ENCODE data around the gene PNPO.
A peak's percentile ranks its signal among the peaks of the same experiment; 100 is the strongest.
"Not testable (repeated sequence)": the region's sequence is repeated elsewhere in the genome, so short reads cannot be mapped to it uniquely, and the experiment has no call there.

Gene PNPO

GRCh38 chr17:47918991-47919390 is 22.4 kb upstream of the PNPO start:
- no peak for DNase-seq

DNA sequence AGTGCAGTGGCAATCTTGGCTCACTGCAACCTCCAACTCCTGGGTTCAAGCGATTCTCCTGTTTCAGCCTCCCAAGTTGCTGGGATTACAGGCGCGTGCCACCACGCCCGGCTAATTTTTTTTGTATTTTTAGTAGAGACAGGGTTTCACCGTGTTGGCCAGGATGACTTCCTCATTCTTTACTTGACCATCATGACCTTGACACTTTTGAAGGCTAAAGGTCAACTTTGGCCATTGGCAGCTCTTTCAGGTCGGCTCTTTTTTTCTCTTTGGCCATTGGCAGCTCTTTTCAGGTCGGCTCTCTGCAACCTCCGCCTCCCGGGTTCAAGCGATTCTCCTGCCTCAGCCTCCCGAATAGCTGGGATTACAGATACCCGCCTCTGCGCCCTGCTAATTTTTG is 21.5 kb upstream of the PNPO start:
- DNase-seq, result not testable (repeated sequence)

DNA sequence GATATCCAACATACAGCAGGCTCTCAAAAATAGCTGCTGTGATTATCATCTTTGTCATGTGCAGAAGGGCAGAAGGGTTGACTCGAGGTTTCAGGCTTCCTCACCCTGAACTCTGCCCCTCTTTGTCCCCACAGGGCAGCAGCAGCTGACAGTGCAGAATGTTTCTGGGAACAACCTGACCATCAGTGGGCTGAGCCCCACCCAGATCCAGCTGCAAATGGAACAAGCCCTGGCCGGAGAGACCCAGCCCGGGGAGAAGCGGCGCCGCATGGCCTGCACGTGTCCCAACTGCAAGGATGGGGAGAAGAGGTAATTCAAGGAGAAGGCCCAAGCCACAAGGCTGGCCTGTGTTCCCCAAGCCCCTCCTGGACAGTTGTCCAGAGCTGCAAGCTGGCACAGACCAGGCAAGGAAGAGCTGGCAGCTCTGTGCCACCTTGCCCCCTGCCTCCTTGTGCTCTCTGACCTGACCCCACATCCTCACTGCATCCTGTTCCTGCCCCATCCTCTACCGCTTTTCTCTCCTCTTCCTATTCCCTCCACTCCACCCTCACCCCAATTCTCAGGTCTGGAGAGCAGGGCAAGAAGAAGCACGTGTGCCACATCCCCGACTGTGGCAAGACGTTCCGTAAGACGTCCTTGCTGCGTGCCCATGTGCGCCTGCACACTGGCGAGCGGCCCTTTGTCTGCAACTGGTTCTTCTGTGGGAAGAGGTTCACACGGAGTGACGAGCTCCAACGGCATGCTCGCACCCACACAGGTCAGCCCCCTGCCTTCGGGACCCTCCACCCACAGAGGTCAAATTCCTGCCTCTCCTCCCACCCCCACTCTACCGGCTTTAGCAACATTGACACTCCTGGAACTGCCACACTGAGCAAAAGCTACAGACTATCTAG is 16.3 kb upstream of the PNPO start:
- no peak for DNase-seq

- no peak for DNase-seq
These were observed 15.7 kb upstream of the PNPO start for GRCh38 chr17:47925678-47925988.

- DNase-seq, result no peak
These were observed 13.5 kb upstream of the PNPO start for GRCh38 chr17:47927821-47928400.

DNA sequence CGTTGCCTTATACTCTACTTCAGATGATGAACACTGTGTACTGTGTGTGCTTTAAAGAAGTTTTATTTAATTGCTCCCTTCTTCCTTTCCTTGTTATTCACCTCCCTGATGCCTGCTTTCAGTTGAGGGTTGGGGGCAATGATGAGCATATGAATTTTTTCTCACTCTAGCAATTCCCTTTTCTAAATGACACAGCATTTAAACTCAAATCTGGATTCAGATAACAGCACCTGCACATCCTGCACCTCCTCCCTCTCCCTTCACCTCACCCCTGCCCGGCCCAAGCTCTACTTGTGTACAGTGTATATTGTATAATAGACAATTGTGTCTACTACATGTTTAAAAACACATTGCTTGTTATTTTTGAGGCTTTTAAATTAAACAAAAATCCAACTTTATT is 13.0 kb upstream of the PNPO start:
- DNase-seq, result no peak

DNA sequence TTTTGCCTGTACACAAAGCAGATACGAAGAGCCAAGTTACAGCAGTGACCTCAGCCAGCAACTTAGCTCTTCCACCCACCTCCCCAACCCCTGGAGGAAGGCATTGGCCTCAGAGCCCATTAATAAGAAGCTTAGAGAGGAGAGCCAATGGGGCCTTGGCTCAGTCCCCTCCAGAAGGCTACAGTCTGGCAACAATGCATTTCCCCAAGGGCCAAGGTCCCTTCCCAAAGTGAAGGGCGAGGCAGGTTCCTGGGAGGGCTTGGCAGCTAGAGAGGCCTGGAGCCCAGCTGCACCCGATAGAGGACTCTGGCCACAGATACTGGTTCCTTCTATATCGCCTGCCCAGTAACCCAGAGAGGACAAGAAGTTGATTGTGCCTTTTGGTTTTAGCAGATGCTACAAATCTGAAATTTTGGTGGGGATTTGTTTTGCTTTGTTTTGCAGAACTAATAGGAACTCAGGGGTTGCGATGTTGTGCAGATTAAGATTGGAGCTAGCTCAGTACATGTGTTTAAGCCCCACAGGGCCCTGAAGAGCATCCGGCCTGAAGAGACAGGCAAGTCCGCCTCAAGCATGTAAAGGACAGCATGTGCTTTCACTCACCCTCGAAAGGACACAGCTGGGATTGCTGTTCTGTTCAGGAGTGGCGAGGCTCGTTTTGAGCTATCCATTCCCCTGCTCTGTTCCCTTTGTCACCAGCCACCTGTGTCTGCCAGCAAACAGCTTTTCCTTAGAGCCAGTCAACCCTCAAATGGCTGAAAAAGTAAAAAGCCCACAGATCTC is 12.0 kb upstream of the PNPO start:
- DNase-seq, result no peak

DNA sequence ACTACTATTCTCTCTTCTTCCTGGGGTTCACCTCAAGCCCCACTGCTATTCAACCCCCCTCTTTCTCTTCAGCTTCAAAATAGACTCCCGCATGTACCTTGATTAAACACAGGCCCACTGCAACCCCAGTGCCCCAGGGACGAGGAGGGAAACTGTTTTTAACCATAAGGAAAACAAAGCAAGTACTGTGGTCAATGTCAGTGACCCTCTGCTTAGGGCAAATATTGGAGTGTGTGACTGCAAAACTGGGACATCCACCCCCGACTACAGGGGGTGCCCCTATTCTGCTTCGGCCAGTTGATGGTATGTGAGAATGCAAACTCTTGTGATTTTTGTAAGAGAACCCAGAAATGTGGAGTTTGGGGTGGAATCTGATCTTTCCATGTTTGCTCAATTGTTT is 9.5 kb upstream of the PNPO start:
- no peak for DNase-seq

DNA sequence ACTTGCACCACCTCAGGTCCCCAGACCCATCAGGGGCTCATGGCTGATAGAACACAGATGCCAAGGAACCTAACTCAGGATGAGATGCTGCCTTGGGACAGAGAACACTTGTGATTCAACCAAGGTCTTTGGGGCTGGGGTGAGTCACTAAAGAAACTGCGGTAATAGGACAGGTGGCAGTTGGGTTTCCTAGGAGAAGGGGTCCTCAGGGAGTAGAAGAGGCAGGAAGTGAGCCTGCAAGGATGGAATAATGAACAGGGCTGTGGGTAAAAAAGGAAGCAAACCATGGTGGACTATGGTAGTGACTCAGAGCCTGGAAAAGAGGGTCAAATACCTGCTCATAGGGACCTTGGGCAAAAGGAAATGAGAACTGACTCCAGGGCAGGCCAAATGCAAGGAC is 6.5 kb upstream of the PNPO start:
- DNase-seq, result no peak

- not testable (repeated sequence) for DNase-seq
These were observed 5.9 kb upstream of the PNPO start for GRCh38 chr17:47935468-47935867.

- no peak for DNase-seq
These were observed 5.4 kb upstream of the PNPO start for GRCh38 chr17:47935961-47936360.

DNA sequence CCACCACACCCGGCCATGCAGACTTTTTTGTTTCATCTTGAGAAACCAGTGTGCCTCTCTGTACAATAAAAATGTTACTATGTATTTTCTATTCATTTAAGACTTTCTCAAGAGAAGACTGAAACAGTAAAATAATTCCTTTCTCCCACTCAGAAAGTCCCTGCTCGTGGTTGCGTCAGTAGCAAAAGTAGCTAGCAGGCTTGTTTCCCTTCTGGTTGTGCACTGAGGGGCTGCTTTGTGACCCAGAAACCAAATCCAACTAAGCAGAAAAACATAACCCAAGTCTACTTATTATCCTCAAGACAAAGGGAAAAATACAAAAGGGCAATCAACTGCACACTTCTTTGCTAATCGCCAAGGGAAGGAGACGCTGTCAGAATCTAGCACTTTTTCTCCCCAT is 3.4 kb upstream of the PNPO start:
- DNase-seq, result no peak

GRCh38 chr17:47942096-47942510 is 732 bp downstream of the PNPO start:
- DNase-seq, result no peak

GRCh38 chr17:47942568-47942967 is 1.2 kb downstream of the PNPO start:
- DNase-seq, result no peak

GRCh38 chr17:47945080-47945479 is 3.7 kb downstream of the PNPO start:
- DNase-seq, result no peak

GRCh38 chr17:47945529-47946508 is 4.4 kb downstream of the PNPO start:
- no peak for DNase-seq

DNA sequence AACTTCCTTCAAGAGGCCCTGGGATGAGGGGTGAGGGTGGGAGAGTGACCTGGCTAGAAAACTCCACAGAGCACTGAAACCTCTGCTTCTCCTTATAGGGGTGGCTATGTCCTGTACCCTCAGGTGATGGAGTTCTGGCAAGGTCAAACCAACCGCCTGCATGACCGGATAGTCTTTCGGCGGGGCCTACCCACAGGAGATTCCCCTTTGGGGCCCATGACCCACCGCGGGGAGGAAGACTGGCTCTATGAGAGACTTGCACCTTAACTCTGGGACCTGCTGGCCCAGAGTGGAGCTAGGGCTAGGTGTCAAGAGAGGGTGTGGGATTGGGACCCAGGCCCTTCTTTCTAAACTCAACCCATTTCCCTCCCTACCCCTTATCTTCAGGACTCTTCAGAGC is 5.1 kb downstream of the PNPO start:
- no peak for DNase-seq

- DNase-seq, result peak; percentile 91
These were observed 5.6 kb downstream of the PNPO start for GRCh38 chr17:47946929-47947397.

DNA sequence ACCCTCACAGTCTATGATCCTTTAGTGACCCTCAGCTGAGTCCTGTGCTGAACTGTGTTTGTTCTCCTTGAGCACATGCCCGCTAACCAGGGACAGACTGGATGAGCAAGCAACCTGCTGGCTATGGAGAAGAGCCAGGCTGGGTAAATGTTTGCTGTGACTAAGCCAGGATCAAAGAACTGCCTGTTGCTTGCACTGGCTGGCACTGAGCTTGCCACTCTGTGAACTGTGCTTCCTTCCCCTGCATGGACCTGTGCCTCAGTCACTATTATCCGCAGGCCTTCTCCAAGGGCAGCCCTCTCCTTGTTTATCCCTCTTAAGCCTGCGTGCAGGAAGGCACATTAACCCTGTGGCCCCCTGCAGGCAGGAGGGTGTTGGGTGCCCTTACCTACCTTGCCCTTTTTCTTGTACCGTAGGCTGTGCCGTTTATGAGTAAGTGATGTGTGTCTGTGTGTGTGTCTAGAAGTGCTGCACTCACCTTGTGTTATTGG is 7.4 kb downstream of the PNPO start:
- DNase-seq, result no peak

DNA sequence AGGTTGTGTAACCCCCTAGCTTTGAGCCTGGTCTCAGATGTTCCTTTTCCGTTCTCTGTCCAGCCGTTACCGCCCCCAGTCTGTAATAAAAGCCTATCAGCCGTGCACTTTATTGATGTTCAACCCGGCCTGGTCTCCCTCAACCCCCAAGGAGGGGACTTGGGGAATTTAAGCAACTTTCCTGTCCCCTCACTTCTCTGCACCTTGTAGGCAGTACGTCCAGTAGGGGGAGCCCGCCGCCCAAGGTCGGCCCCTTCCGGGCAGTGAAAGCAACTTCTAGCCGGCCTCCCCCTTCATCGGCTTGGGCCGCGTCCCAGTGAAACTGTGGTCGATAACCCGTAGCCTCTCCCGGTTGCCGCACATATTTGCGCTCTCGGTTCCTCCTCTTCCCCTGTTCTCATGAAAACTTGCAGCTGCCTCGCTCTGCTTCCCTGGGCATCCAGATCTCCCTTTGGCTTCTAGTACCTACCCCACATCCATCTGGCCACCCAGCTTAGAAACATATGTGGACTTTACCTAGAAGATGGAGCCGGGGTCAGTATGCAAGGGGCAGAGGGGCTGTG is 7.9 kb downstream of the PNPO start:
- DNase-seq, result peak; percentile 88

DNA sequence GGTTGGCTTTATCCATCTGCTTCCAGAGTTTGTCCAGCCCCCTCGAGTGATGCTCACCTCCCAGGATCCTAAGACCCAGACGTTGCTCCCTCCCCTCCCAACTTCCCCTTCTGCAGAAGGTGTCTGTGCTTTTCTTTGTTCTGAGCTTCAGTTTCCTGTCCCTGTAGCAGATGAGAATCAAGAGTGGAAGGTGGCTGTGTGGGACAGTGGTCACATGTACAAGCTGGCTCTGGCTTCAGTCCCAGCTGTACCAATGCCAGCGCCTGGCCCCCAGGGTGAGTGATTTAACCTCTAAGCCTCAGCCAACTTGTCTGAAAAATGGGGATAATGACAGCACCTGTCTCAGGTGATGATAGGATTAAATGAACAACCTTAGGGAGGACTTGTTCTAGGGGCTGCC is 8.6 kb downstream of the PNPO start:
- DNase-seq, result no peak

DNA sequence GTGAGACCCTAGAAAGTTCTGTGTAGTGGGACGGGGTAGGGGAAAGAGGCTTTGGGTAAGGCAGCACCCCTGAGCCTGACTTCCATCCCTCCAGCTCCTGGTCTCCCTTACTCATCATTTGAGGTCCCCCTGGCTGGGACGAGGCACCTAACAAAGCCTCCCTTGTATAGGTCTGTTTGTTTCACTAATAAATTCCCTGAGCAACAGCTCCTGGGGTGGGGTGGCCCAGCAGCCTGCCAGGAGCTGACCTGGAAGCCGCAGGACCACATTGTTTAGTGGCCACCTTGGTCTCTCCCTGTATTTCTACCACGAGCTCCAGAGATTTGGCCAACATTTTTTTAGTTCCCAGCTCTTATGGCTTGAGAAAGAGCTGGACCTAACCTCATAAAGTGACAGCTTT is 9.1 kb downstream of the PNPO start:
- DNase-seq, result no peak
